Measurements from ENCODE around the gene PRRG1.
"Not testable (repeated sequence)": the region's sequence is repeated elsewhere in the genome, so short reads cannot be mapped to it uniquely, and the experiment has no call there.

PRRG1 gene

DNA sequence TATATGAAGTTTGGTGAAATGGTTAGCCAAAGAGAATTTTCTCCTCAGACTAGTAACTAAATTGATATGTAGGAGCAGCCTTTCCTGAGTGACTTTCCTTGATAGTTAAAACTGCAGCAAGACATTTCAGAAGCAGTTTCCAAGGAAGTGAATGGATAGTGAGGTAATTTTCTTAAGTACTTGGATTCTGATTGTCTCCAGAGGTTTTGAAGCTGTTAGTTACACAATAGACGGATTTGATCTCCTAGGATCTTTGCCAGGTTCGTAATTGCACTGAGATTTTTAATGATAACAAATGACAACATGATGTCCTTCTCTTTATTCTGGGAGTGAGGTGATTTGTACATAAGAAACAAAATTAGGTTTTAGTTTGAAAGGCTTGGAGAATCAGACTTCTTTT is 29.2 kb downstream of the PRRG1 start:
- no peak for DNase-seq (ENCODE audit: low spot score)

DNA sequence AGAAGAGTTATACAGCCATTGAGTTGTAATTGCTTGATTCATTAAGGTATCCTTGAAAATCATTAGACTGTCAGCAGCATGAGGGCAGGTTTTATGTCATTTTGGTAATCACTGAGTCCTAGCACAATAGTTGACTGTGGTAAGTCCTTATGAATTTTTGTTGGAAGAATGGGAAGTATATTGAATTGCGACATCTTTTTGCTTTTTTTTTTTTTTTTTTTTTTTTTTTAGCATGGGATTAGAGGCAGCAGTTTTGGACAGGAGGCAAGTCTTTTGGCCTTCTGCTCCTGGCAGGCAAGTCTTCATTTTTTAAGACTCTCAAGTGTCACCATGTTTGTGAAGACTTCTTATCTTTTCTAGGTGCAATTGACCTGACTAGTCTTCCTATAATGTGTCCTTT is 29.7 kb downstream of the PRRG1 start:
- DNase-seq (ENCODE audit: low spot score) = no peak

GRCh38 chrX:37380256-37380655 is 31.1 kb downstream of the PRRG1 start:
- no peak for DNase-seq (ENCODE audit: low spot score)

- DNase-seq (ENCODE audit: low spot score) = peak; percentile 11
These were observed 31.8 kb downstream of the PRRG1 start for GRCh38 chrX:37380924-37381323.

DNA sequence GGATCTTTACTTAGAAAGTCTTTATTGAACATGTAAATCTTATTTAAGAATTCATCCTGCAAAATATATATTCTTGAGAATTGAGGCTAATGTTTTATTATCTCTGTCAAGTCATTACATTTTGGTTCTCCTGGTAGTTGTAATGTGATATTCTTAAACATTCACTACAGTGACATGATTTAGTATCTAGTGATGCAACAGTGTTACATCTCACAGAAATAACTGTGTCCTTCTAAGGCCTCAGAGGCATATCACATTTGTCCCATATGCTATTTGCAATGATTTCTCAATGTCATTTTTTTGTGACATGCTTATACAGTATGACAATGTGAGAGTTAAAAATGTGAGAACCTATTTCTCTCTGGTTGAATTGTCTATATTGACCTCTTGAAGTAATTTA is 34.1 kb downstream of the PRRG1 start:
- DNase-seq (ENCODE audit: low spot score) = no peak

DNA sequence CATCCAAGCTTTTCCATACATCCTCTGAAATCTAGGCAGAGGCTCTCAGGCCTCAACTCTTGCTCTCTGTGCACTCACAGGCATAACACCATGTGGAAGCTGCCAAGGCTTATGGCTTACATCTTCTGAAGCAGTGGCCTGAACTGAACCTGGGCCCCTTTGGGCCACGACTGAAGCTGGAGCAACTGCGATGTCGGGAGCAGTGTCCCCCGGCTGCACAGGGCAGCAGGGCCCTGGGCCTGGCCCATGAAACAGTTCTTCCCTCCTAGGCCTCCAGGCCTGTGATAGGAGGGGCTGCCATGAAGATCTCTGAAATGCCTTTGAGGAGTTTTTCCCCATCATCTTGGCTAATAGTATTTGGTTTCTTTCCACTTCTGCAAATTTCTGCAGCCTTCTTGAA is 39.2 kb downstream of the PRRG1 start:
- DNase-seq (ENCODE audit: low spot score) = no peak

DNA sequence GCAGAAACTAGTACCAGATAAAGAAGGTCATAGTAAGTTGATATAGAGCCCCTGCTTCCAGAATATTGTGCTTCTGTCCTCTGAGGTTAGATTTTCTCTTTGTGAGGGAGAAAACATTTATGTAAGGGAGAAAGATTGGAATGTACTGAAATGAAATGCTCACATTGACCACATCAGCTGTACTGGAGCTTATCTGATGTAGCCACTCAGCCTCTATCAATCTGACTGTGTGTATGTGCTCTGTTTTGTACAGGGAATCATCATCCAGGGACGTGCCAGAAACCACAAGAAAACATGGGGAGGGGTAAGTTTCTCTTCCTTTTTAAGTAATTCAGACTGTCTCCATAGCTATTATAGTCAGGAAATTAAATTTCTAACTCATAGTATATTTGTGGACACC is 56.8 kb downstream of the PRRG1 start:
- no peak for DNase-seq (ENCODE audit: low spot score)

DNA sequence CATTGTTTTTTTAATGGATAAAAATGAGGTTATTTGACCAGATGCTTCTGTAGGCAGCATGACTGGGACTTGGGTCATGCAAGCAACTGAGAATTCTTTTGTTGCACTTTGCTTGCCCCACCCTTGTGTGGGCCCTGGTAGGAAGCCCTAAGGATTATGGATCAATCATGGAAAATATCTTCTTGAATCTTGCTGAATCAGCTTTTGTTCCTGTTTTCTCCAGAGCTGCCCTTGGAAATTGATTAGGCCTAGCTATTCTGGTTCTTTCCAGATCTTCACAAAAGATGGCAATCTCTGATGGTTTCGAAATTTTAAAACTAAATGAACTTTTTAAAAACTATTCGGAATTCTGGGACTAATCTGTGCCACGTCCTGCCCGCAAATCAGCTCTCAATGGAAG is 58.6 kb downstream of the PRRG1 start:
- no peak for DNase-seq (ENCODE audit: low spot score)

- no peak for DNase-seq (ENCODE audit: low spot score)
These were observed 60.1 kb downstream of the PRRG1 start for GRCh38 chrX:37409278-37409677.

- no peak for DNase-seq (ENCODE audit: low spot score)
These were observed 71.0 kb downstream of the PRRG1 start for GRCh38 chrX:37420185-37420584.

- no peak for DNase-seq (ENCODE audit: low spot score)
These were observed 71.6 kb downstream of the PRRG1 start for GRCh38 chrX:37420756-37421155.

DNA sequence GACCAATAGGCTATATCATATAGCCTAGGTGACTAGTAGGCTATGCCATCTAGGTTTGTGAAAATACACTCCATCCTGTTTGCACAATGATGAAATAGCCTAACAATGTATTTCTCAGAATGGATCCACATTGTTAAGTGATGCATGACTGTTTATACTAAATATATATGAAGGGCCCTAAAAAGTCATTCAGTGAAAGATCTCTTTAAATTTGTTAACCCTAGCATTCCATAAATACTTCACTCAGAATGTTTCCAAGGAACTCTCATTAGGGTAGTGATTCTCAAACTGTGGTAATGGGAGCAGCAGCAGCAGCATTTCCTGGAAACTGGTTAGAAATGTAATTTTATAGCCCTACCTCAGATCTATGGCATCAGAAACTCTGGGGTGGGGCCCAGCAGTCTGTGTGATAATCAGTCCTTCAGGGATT is 74.9 kb downstream of the PRRG1 start:
- no peak for DNase-seq (ENCODE audit: low spot score)

DNA sequence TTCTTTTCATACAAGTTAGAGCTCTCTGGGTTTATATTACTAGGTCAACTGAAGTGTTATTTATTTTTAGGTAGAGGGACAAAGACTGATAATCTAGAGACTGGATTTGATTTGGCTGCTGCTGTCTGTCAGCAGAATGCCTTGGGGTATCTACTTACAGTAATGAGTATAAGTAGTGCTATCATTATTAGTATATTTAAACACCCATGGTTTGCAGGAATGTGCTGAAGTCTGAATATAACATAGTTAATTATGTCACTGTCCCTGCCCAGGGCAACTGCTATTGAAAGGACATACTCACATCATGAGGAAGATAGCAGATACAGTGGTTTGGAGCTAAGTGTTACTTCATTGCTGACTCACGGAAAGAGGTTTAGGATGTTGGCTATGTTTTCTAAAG is 76.2 kb downstream of the PRRG1 start:
- DNase-seq (ENCODE audit: low spot score) = no peak

DNA sequence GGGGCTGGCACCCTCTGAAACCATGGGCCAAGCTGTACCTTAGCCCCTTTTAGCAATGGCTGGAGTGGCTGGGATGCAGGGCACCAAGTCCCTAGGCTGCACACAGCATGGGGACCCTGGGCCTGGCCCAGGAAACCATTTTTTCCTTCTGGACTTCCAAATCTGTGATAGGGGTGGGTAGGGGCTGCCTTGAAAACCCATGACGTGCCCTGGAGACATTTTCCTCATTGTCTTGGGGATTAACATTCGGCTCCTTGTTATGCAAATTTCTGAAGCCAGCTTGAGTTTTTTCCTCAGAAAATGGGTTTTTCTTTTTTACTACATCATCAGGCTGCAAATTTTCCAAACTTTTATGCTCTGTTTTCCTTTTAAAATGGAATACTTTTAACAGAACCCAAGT is 79.8 kb downstream of the PRRG1 start:
- not testable (repeated sequence) for DNase-seq (ENCODE audit: low spot score)

DNA sequence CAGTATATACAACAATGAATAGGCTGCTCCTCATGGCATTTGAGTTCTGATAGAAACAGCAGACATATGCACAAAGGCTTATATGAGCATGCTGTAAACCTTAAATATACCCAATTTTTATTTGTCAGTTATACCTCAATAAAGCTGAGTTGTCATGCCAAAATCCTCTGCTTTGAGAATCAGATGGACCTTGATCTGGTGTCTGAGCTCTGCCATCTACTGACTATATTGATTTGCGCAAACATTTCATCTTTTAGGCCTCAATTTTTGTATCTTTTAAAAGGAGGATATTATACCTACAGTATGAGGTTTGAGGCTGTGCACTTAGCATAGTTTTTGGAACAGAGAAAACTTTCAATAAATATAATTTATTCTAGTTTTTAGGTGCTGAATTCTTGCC is 85.2 kb downstream of the PRRG1 start:
- DNase-seq (ENCODE audit: low spot score) = no peak

- DNase-seq (ENCODE audit: low spot score) = no peak
These were observed 88.0 kb downstream of the PRRG1 start for GRCh38 chrX:37437160-37437559.

- DNase-seq (ENCODE audit: low spot score) = no peak
These were observed 92.2 kb downstream of the PRRG1 start for GRCh38 chrX:37441377-37441776.

GRCh38 chrX:37445182-37445581 is 96.0 kb downstream of the PRRG1 start:
- DNase-seq (ENCODE audit: low spot score) = no peak

DNA sequence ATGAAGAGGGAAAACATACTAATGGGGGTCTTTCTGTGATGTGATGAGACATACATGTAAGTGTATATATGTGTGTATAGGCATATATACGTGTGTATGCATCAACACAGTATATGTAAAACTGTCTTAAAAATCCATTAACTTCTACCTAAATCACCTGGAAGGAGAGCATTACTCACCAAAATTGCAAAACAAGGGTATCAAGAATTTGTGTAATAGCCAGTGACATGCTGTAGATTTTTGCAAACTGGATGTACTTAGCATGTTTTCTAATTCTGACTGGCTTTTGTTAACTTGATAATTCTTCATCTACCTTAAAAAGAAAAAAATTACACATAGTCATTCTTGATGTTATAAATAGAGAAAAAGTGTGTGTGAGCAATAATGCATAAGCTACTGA is 104.7 kb downstream of the PRRG1 start:
- no peak for DNase-seq (ENCODE audit: low spot score)

DNA sequence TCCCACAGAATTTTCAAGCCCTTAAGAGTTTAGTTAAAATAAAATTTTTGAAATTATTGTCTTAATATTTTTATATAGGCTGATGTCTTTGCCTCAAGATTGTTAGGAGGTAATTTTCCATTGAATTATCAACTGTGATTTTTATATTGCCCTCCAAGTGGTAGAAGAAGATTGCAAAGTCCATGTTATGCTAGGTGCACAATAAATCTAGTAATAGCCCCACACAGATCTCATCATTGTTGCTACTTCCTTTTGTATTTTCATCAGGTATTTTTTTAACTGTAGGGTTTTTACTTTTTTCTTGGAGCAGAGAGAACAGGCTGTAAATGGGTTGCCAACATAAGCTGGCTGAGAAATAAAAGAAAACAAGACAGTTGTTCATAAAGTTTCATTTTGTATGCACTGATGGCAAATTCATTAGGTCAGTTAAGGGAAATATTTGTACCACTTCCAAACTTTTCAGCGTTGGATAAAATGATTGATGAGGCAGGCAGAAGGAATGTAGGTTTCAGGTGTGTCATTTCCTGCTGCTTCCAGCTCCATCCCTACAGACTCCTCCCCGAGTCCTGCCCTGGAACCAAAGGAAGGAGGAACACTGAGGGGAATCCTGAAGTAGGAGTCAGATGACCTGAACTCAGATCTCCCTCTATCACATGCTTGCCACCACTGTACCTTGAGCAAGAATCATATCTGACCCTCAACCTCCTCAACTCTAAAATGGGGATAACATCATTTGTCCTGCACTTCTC is 105.5 kb downstream of the PRRG1 start:
- peak; percentile 3 for DNase-seq (ENCODE audit: low spot score)

- DNase-seq (ENCODE audit: low spot score) = no peak
These were observed 106.2 kb downstream of the PRRG1 start for GRCh38 chrX:37455381-37455780.

GRCh38 chrX:37460285-37460684 is 111.1 kb downstream of the PRRG1 start:
- DNase-seq (ENCODE audit: low spot score) = not testable (repeated sequence)

DNA sequence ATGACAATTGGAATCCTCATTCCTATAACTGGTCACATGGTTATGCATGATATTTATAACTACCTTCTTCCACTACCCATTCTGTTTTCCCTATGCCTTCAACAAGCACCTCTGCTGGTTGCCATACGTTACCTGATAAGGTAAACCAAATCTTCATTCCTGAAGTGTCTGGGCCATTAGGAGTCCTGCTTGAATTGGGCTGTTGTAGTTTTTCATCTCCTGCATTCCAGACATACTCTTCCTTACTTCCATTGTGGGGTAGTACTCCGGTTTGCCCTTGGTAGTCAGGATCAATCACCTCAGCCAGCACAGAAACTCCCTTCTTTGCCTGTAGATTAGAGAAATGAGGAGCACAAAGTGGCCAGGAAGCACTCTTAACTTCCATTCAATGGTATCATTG is 113.2 kb downstream of the PRRG1 start:
- DNase-seq (ENCODE audit: low spot score) = no peak

GRCh38 chrX:37468124-37468739 is 119.1 kb downstream of the PRRG1 start:
- no peak for DNase-seq (ENCODE audit: low spot score)
